ENCODE measurements around the gene JMJD6. TPM values are rescaled to one million over a fixed set of nuclear protein-coding genes. Genes with fewer than 3 reads are reported as not detected.
A peak's percentile ranks its signal among the peaks of the same experiment; 100 is the strongest.

Gene JMJD6
- total RNA-seq, 1 donor from 2014 or later = 32.7 TPM

- Mint-ChIP-seq H3K4me1 (peaks cover 26% of the 10 kb centered on the region), H3K9me3 (no peaks in the 10 kb centered on the region), H3K4me3 (no peak overlapping the region), H3K27ac (no peak overlapping the region), H3K36me3 (ENCODE audit: low read depth) (peaks cover 92% of the 10 kb centered on the region), H3K27me3 (no peaks in the 10 kb centered on the region)
- intact Hi-C loops (cut with micrococcal nuclease) = loop anchor here (10.0 kb wide), 1 partner anchor 744 kb away; no protein-coding TSS in a partner anchor
- ChIA-PET POLR2A (interaction anchor here (1.2 kb wide), 1 partner anchor 14 kb away, joined by 3 read pairs; no protein-coding TSS in a partner anchor), CTCF (no interaction called here)
- ATAC-seq (ENCODE audit: low read depth) (no peak), DNase-seq (no peak)
- no peak for TF ChIP-seq CTCF (IDR thresholded peaks at IDR 0.05)
Observed at GRCh38 chr17:76720941-76721340, 5.5 kb downstream of the JMJD6 start.

- Mint-ChIP-seq H3K27me3 (no peaks in the 10 kb centered on the region), H3K4me3 (no peak overlapping the region), H3K36me3 (ENCODE audit: low read depth) (peaks cover 94% of the 10 kb centered on the region), H3K9me3 (no peaks in the 10 kb centered on the region), H3K27ac (no peak overlapping the region), H3K4me1 (peaks cover 27% of the 10 kb centered on the region)
- TF ChIP-seq CTCF (IDR thresholded peaks at IDR 0.05) = no peak
- intact Hi-C loops (cut with micrococcal nuclease) = loop anchor here (10.0 kb wide), 1 partner anchor 745 kb away; no protein-coding TSS in a partner anchor
- no peak for ATAC-seq (ENCODE audit: low read depth)
- POLR2A ChIA-PET = interaction anchor here (1.2 kb wide), 1 partner anchor 15 kb away, joined by 3 read pairs; no protein-coding TSS in a partner anchor
- CTCF ChIA-PET = no interaction called here
- no peak for DNase-seq
Observed at GRCh38 chr17:76720211-76720610, 6.2 kb downstream of the JMJD6 start.

- ChIA-PET CTCF (no interaction called here), POLR2A (interaction anchor here (6.8 kb wide), 1 partner anchor 9 kb away, joined by 33 read pairs; the partner anchor contains the start of genes JMJD6 and METTL23)
- no peak overlapping the region for H3K4me3 Mint-ChIP-seq
- peaks cover 94% of the 10 kb centered on the region for H3K36me3 Mint-ChIP-seq (ENCODE audit: low read depth)
- TF ChIP-seq CTCF (IDR thresholded peaks at IDR 0.05) = no peak
- H3K9me3 Mint-ChIP-seq = no peaks in the 10 kb centered on the region
- ATAC-seq (ENCODE audit: low read depth) (no peak), DNase-seq (no peak)
- no peaks in the 10 kb centered on the region for H3K27me3 Mint-ChIP-seq
- intact Hi-C loops (cut with micrococcal nuclease) = no loop called here
- peaks cover 22% of the 10 kb centered on the region for H3K4me1 Mint-ChIP-seq
- no peak overlapping the region for H3K27ac Mint-ChIP-seq
Observed at GRCh38 chr17:76718516-76718915, 7.9 kb downstream of the JMJD6 start.

GRCh38 chr17:76716839-76717215 lies 9.6 kb downstream of the JMJD6 start:
- ATAC-seq (ENCODE audit: low read depth) (no peak), DNase-seq (no peak)
- Mint-ChIP-seq H3K9me3 (no peaks in the 10 kb centered on the region), H3K27ac (no peak overlapping the region), H3K27me3 (no peaks in the 10 kb centered on the region), H3K4me3 (no peak overlapping the region), H3K36me3 (ENCODE audit: low read depth) (peaks cover 82% of the 10 kb centered on the region), H3K4me1 (peaks cover 22% of the 10 kb centered on the region)
- ChIA-PET POLR2A (interaction anchor here (6.8 kb wide), 1 partner anchor 10 kb away, joined by 33 read pairs; the partner anchor contains the start of genes JMJD6 and METTL23), CTCF (interaction anchor here (0.9 to 1.3 kb wide), 4 partner anchors 9 to 159 kb away, joined by 3 read pairs; no protein-coding TSS in a partner anchor)
- intact Hi-C loops (cut with micrococcal nuclease) = no loop called here
- no peak for TF ChIP-seq CTCF (IDR thresholded peaks at IDR 0.05)

- H3K4me1 Mint-ChIP-seq = peaks cover 25% of the 10 kb centered on the region
- ChIA-PET POLR2A (interaction anchor here (6.8 kb wide), 1 partner anchor 11 kb away, joined by 33 read pairs; the partner anchor contains the start of genes JMJD6 and METTL23), CTCF (interaction anchor here (0.9 to 1.3 kb wide), 4 partner anchors 8 to 158 kb away, joined by 3 read pairs; no protein-coding TSS in a partner anchor)
- H3K9me3 Mint-ChIP-seq = no peaks in the 10 kb centered on the region
- no peak for TF ChIP-seq CTCF (IDR thresholded peaks at IDR 0.05)
- H3K27me3 Mint-ChIP-seq = no peaks in the 10 kb centered on the region
- peak overlapping the region; percentile 71 for H3K27ac Mint-ChIP-seq
- intact Hi-C loops (cut with micrococcal nuclease) = no loop called here
- H3K36me3 Mint-ChIP-seq (ENCODE audit: low read depth) = peaks cover 77% of the 10 kb centered on the region
- ATAC-seq (ENCODE audit: low read depth) (peak; percentile 43), DNase-seq (no peak)
- no peak overlapping the region for H3K4me3 Mint-ChIP-seq
Observed at GRCh38 chr17:76716146-76716838, 10.1 kb downstream of the JMJD6 start.
